ENCODE results near the gene KCNMB1.

DNA sequence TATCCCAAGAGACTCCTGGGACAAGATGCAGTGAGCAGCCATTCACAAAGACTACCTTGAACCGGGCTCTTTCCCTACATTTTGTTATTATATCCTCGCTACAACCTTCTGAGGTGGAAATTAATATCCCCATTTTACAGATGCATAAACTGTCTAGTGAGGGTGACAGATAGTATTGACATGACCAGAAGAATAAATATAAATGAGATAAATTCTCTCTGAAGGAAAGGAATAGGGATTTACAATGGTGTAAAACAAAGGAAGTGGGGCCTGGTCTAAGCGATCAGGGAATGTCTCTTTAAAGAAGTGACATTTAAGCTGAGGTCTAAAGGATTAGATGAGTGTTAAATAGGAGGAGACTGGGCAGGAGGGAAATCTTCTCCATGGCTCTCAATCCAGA, 43.5 kb upstream of the KCNMB1 start:
- TF ChIP-seq, protein P1, sequence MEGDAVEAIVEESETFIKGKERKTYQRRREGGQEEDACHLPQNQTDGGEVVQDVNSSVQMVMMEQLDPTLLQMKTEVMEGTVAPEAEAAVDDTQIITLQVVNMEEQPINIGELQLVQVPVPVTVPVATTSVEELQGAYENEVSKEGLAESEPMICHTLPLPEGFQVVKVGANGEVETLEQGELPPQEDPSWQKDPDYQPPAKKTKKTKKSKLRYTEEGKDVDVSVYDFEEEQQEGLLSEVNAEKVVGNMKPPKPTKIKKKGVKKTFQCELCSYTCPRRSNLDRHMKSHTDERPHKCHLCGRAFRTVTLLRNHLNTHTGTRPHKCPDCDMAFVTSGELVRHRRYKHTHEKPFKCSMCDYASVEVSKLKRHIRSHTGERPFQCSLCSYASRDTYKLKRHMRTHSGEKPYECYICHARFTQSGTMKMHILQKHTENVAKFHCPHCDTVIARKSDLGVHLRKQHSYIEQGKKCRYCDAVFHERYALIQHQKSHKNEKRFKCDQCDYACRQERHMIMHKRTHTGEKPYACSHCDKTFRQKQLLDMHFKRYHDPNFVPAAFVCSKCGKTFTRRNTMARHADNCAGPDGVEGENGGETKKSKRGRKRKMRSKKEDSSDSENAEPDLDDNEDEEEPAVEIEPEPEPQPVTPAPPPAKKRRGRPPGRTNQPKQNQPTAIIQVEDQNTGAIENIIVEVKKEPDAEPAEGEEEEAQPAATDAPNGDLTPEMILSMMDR (optimal IDR thresholded peaks at IDR 0.05 in 1 of 3, IDR thresholded peaks at IDR 0.05 in 1 of 3, conservative IDR thresholded peaks at IDR 0.05 in 1 of 3; ENCODE audit: extremely low read depth in 1 of 3, insufficient read depth in 2 of 3, low read length in 3 of 3) = no peak
- TF ChIP-seq EZH2 (IDR thresholded peaks at IDR 0.05; ENCODE audit: low read length) = no peak
